Measurements from ENCODE around the gene KLK4. TPM values are rescaled to one million over a fixed set of nuclear protein-coding genes. Genes with fewer than 3 reads are reported as not detected.
"Not testable (repeated sequence)": the region's sequence is repeated elsewhere in the genome, so short reads cannot be mapped to it uniquely, and the experiment has no call there.

KLK4 gene
- total RNA-seq, 1 donor from 2014 or later, result not detected

DNA sequence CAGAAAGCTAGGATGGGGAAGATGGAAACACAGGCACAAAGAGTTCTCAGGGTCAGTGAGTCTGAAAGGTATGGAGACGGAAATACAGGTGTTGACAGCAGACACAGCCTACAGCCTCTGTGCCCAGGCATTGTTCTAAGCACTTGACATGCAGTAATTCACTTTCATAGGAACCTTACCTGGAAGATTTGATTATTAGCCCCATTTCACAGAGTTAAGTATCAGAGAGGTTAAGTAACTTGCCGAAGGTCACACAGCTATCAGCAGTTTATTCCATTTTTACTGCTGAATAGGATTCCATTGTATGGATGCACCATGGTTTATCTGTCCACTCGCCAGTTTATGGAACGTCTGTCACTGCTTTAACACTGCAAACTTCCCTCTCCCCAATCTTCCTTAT, 13.2 kb downstream of the KLK4 start:
- DNase-seq (ENCODE audit: extremely low spot score, unreplicated experiment), result no peak
- H3K36me3 Mint-ChIP-seq (ENCODE audit: unreplicated experiment), result no peaks in the 10 kb centered on the region
- H3K4me1 Mint-ChIP-seq (ENCODE audit: unreplicated experiment), result no peaks in the 10 kb centered on the region
- H3K27me3 Mint-ChIP-seq (ENCODE audit: unreplicated experiment), result no peaks in the 10 kb centered on the region
- no peak overlapping the region for H3K4me3 Mint-ChIP-seq (ENCODE audit: unreplicated experiment)
- no peak overlapping the region for H3K27ac Mint-ChIP-seq (ENCODE audit: unreplicated experiment)
- TF ChIP-seq, protein P1, sequence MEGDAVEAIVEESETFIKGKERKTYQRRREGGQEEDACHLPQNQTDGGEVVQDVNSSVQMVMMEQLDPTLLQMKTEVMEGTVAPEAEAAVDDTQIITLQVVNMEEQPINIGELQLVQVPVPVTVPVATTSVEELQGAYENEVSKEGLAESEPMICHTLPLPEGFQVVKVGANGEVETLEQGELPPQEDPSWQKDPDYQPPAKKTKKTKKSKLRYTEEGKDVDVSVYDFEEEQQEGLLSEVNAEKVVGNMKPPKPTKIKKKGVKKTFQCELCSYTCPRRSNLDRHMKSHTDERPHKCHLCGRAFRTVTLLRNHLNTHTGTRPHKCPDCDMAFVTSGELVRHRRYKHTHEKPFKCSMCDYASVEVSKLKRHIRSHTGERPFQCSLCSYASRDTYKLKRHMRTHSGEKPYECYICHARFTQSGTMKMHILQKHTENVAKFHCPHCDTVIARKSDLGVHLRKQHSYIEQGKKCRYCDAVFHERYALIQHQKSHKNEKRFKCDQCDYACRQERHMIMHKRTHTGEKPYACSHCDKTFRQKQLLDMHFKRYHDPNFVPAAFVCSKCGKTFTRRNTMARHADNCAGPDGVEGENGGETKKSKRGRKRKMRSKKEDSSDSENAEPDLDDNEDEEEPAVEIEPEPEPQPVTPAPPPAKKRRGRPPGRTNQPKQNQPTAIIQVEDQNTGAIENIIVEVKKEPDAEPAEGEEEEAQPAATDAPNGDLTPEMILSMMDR (IDR thresholded peaks at IDR 0.05), result no peak
- no peaks in the 10 kb centered on the region for H3K9me3 Mint-ChIP-seq (ENCODE audit: unreplicated experiment)

DNA sequence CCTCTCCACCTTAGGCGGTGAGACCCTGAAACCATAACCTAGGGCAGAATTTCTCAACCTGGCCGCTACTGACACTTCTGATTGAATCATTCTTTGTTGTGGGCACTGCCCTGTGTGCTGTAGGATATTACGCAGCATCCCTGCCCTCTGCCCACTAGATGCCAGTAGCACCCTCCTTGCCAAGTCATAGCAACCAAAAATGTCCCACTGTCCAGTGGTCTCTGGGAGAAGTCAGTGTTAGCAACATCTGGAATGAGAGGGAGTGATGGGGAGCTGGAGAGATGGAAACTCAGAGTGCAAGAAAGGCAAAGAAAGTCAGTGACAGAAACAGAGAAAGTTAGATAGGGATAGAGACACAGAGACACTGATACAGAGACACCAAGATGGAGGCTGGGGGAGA, 13.6 kb downstream of the KLK4 start:
- TF ChIP-seq, protein P1 (IDR thresholded peaks at IDR 0.05), result no peak
- H3K27ac Mint-ChIP-seq (ENCODE audit: unreplicated experiment), result no peak overlapping the region
- no peaks in the 10 kb centered on the region for H3K27me3 Mint-ChIP-seq (ENCODE audit: unreplicated experiment)

DNA sequence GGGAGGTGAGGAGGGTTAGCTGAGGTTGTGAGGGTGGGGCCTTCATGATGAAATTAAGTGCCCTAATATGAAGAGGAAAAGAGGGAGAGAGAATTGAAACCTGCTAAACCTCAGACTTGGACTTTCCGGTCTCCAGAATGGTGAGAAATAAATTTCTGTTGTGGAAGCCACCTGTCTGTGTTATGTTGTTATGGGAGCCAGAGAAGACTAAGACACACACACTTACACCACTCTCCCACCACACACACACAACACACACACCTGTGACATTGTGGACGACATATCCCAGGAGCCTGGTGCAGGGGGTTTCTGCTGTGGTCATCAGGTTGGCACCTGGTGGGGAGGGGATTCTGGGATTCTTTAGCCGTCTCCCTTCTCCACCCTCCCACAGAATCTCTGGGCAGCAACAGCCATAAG, 14.0 kb downstream of the KLK4 start:
- no peaks in the 10 kb centered on the region for H3K27me3 Mint-ChIP-seq (ENCODE audit: unreplicated experiment)
- H3K9me3 Mint-ChIP-seq (ENCODE audit: unreplicated experiment), result no peaks in the 10 kb centered on the region
- no peak overlapping the region for H3K27ac Mint-ChIP-seq (ENCODE audit: unreplicated experiment)
- TF ChIP-seq, protein P1 (IDR thresholded peaks at IDR 0.05), result no peak
- H3K4me3 Mint-ChIP-seq (ENCODE audit: unreplicated experiment), result no peak overlapping the region
- no peaks in the 10 kb centered on the region for H3K36me3 Mint-ChIP-seq (ENCODE audit: unreplicated experiment)
- H3K4me1 Mint-ChIP-seq (ENCODE audit: unreplicated experiment), result no peaks in the 10 kb centered on the region
- no peak for DNase-seq (ENCODE audit: extremely low spot score, unreplicated experiment)

More for the DNA sequence above, 13.6 kb downstream of the KLK4 start:
- Mint-ChIP-seq H3K36me3 (ENCODE audit: unreplicated experiment) (no peaks in the 10 kb centered on the region), H3K4me3 (ENCODE audit: unreplicated experiment) (no peak overlapping the region), H3K4me1 (ENCODE audit: unreplicated experiment) (no peaks in the 10 kb centered on the region), H3K9me3 (ENCODE audit: unreplicated experiment) (no peaks in the 10 kb centered on the region)
- no peak for DNase-seq (ENCODE audit: extremely low spot score, unreplicated experiment)

DNA sequence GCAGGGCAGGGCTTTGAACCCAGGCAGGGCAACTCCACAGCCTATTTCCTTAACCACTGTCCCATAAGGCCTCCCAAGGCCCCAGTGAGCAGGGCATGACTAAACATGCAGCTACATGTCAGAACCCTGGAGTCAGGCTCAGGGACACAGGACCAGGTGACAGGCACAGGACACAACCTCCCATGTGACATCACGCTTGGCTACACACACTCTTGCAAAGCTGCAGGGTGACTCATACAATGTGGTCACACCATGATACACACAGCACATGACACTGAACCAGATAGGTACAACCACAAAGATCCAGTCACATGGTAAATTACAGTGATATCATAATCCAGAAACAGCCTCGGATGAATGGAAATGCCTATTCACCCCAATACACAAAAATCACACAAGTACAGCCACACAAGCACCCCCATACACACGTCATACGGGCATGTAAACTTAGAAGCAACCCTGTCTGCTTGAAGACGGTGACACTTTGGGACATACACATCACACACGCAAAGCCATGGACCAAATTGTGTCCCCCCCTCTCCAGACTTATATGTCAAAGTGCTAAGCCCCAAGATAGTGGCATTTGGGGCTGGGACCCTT, 14.5 kb downstream of the KLK4 start:
- DNase-seq (ENCODE audit: extremely low spot score, unreplicated experiment), result no peak
- Mint-ChIP-seq H3K4me3 (ENCODE audit: unreplicated experiment) (no peak overlapping the region), H3K4me1 (ENCODE audit: unreplicated experiment) (no peaks in the 10 kb centered on the region), H3K36me3 (ENCODE audit: unreplicated experiment) (no peaks in the 10 kb centered on the region), H3K27ac (ENCODE audit: unreplicated experiment) (no peak overlapping the region), H3K27me3 (ENCODE audit: unreplicated experiment) (no peaks in the 10 kb centered on the region), H3K9me3 (ENCODE audit: unreplicated experiment) (no peaks in the 10 kb centered on the region)
- TF ChIP-seq, protein P1 (IDR thresholded peaks at IDR 0.05), result no peak

DNA sequence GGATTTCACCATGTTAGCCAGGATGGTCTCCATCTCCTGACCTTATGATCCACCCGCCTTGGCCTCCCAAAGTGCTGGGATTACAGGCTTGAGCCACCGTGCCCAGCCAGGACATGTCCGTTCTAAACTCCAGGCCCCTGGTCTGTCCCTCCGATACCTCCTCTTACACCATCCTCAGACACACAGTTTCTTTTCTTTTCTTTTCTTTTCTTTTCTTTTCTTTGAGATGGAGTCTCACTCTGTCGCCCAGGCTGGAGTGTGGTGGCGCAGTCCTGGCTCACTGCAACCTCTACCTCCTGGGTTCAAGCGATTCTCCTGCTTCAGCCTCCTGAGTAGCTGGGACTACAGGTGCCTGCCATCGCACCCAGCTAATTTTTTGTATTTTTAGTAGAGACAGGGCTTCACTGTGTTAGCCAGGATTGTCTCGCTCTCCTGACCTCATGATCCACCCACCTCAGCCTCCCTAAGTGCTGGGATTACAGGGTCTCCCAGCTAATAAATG, 15.1 kb downstream of the KLK4 start:
- H3K27ac Mint-ChIP-seq (ENCODE audit: unreplicated experiment); H3K36me3 Mint-ChIP-seq (ENCODE audit: unreplicated experiment); H3K27me3 Mint-ChIP-seq (ENCODE audit: unreplicated experiment); H3K4me3 Mint-ChIP-seq (ENCODE audit: unreplicated experiment); H3K4me1 Mint-ChIP-seq (ENCODE audit: unreplicated experiment); DNase-seq (ENCODE audit: extremely low spot score, unreplicated experiment); H3K9me3 Mint-ChIP-seq (ENCODE audit: unreplicated experiment): not testable (repeated sequence)

Measured in osteocyte (in vitro differentiated cells).